HG02763 (cell line): ENCODE measurements around the gene CD99.
"Not testable (repeated sequence)": the region's sequence is repeated elsewhere in the genome, so short reads cannot be mapped to it uniquely, and the experiment has no call there.

Experiments
- ATAC-seq: cut with Tn5 transposase; IDR thresholded peaks from one replicate; pipeline ENCODE4 v1.9.1; 2021; ENCODE audit warnings: mild to moderate bottlenecking, moderate library complexity; ENCODE audit not compliant: unreplicated experiment

The CD99 gene

DNA sequence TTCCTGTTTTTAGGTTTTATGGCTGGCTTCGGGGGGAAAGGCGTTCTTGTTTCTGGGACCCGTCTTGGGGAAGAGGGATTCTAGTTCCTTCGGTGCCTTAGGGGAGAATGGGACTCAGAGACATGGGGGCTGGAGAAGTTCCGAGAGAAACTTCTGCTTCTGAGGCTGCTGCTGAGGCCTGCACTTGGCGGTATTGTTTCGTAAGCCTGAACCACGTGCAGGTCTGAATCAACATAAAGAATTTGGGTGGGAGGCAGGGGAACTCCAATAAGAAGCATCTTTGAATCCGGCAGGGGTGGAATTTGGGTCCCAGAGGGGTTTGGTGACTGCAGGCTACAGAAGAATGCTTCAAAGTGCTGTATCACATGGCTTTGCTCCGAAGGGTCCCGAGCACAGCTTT, 75.8 kb downstream of the CD99 start:
- ATAC-seq: no peak

GRCh38 chrX:2767631-2768455, 76.7 kb downstream of the CD99 start:
- ATAC-seq: no peak

DNA sequence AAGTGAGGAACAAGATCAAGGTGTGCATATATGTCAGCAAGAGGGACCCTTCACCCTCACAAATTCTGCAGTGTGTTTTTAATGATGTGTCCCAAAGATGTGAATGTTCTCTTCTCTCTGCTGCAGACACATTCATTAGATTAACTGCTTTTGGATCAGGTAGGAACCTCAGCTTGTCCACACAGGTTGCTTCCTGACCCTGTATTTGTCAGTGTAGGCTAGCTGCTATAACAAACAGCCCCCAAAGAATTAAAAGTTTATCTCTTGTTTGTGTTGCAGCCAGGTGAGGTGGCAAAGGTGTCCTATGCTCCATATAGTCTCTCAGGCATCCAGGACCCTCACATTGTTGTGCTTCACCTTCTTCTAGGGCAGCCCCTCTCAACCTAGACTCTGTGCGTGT, 78.5 kb downstream of the CD99 start:
- ATAC-seq: no peak

- not testable (repeated sequence) for ATAC-seq
Observed at GRCh38 chrX:2773166-2774055, 82.3 kb downstream of the CD99 start.

- ATAC-seq: no peak
Observed at GRCh38 chrX:2774057-2774456, 83.0 kb downstream of the CD99 start.

DNA sequence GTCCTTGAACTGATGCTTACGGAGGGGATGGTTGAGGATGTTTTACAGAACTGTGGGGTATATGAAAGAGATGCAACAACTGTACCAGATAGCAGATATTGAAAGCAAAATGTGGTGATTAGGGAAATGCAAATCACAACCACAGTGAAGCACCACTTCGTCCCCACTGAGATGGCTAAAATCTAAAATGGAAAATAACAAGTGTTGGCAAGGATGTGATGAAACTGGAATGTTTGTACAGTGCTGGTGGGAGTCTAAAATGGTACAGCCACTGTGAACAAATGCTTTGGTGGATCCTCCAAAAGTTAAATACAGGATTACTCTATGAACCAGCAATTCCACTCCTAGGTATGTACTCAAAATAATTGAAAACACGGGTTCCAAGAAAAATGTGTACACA, 83.7 kb downstream of the CD99 start:
- no peak for ATAC-seq

DNA sequence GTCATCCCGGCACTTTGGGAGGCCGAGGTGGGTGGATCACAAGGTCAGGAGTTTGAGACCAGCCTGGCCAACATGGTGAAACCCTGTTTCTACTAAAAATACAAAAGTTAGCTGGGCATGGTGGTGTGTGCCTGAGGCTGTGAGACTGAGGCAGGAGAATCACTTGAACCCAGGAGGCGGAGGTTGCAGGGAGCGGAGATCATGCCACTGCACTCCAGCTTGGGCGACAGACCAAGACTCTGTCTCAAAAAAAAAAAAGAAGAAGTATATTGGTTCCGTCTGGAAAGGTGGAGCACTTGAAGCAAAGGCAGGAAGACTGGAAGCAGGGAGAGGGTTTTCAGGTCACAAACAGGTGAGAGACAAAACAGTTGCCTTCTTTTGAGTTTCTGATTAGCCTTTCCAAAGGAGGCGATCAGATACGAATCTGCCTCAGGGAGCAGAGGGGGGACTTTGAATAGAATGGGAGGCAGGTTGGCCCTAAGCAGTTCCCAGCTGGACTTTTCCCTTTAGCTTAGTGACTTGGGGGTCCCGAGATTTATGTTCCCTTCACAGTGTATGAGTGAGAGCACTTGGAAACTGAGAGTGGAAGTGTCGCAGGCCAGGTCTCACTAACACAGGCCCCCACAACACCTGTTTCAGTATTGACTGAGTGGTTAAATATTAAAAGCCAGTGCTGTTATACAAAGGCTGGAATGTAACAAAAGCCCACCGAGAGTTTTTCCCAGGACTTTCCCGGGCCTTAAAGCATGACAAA, 89.6 kb downstream of the CD99 start:
- ATAC-seq: not testable (repeated sequence)

GRCh38 chrX:2781226-2781571, 90.1 kb downstream of the CD99 start:
- ATAC-seq: no peak

- ATAC-seq: no peak
Observed at GRCh38 chrX:2781698-2782097, 90.6 kb downstream of the CD99 start.

- ATAC-seq: no peak
Observed at GRCh38 chrX:2782171-2782570, 91.1 kb downstream of the CD99 start.

GRCh38 chrX:2782778-2783177, 91.7 kb downstream of the CD99 start:
- no peak for ATAC-seq

- no peak for ATAC-seq
Observed at GRCh38 chrX:2784026-2784425, 92.9 kb downstream of the CD99 start.

DNA sequence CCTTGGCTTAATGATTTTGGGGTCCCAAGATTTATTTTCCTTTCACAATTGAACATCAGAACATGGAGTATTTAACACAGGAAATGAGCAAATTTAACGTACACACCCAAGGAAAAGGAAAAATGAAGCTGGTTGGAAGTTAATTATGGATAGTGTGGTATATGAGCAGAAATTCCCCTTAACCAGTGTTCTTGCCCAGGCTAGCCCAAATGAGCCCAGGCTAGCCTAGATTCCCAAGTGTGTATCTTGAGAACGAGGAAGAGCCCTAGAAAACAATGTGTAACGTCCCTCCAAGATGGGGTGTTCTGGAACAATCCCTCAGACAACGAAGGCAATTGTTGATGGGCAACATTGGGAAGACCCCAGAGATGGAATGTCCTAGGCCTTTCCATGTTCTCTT, 94.4 kb downstream of the CD99 start:
- no peak for ATAC-seq

DNA sequence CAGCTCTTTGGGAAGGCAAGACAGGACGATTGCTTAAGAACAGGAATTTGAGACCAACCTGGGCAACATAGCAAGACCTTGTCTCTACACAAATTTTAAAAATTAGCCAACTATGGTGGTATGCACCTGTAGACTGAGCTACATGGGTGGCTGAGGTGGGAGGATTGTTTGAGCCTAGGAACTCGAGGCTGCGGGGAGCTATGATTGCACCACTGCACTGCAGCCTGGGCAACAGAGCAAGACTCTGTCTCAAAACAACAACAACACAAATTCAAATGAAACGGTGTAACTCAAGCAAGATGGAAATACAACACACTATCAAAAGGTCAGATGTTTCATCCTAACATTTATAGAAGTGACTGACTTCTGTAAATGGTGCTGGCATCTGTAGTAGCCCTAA, 97.9 kb downstream of the CD99 start:
- no peak for ATAC-seq

DNA sequence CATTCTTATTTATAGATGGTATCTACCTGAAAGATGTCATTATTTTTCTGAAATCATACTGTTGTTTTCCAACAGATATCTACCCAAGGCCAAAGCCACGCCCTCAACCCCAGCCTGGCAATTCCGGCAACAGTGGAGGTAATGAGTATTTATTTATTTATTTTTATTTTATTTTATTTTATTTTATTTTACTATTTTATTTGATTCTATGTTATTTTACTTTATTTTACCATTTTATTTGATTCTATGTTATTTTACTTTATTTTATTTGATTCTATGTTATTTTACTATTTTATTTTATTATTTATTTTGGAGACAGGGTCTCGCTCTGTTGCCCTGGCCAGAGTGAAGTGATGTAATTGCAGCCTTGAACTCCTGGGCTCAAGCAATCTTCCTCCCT, 98.5 kb downstream of the CD99 start:
- ATAC-seq: no peak
